ENCODE data around the gene AEN.

Gene AEN

GRCh38 chr15:88664151-88664778 is 43.1 kb downstream of the AEN start:
- DNase-seq (ENCODE audit: low read depth in 2 of 2), result no peak

GRCh38 chr15:88674661-88675060 is 53.5 kb downstream of the AEN start:
- DNase-seq (ENCODE audit: low read depth in 2 of 2), result no peak

GRCh38 chr15:88678755-88679154 is 57.6 kb downstream of the AEN start:
- DNase-seq (ENCODE audit: low read depth in 2 of 2), result no peak

GRCh38 chr15:88680241-88681001 is 59.3 kb downstream of the AEN start:
- no peak for DNase-seq (ENCODE audit: low read depth in 2 of 2)

- DNase-seq (ENCODE audit: low read depth in 2 of 2), result no peak
Measured at GRCh38 chr15:88681610-88682221, 60.6 kb downstream of the AEN start.

Data from stimulated activated CD8-positive, alpha-beta memory T cell treated with anti-CD3 and anti-CD28 coated beads, Interleukin-2, amount 100 ng/mL, for 48 hours (primary cell).